HL-60 (cell line): ENCODE data around the gene TSPAN11.

Source experiments
- DNase-seq, 2 experiments: peaks; one replicate each; pipeline ENCODE4 v3.0.0-alpha.2; 2010 to 2020; ENCODE audit warnings: low read depth in 1 of 2, low spot score in 1 of 2
- H3K27ac ChIP-seq: fragments of 250-450 bp; sonication (Bioruptor Pico); replicated peaks from 2 replicates; pipeline ENCODE4 v1.5.1; 2020; ENCODE audit warnings: mild to moderate bottlenecking, moderate library complexity
- H3K27me3 ChIP-seq: fragments of 250-450 bp; sonication (Bioruptor Pico); 2 replicates; pipeline ENCODE4 v1.5.1; 2021; ENCODE audit warnings: mild to moderate bottlenecking, moderate library complexity; ENCODE audit not compliant: insufficient read depth, poor library complexity, severe bottlenecking
- H3K4me3 ChIP-seq: replicated peaks from 2 replicates; pipeline ENCODE4 v1.5.1; 2011; ENCODE audit warnings: mild to moderate bottlenecking, control low read depth, low read length; ENCODE audit not compliant: insufficient read depth
- CTCF ChIP-seq: IDR thresholded peaks from one replicate; pipeline ENCODE4 v1.5.1; 2011; ENCODE audit warnings: low read length, control low read depth, inconsistent platforms; ENCODE audit not compliant: insufficient read depth
- GABPA ChIP-seq: IDR thresholded peaks from 2 replicates; pipeline ENCODE4 v1.6.1; 2012; ENCODE audit warnings: low read depth
- POLR2AphosphoS5 ChIP-seq: IDR thresholded peaks from 2 replicates; pipeline ENCODE4 v1.6.1; 2012; ENCODE audit warnings: low read depth
- SPI1 ChIP-seq: IDR thresholded peaks from 2 replicates; pipeline ENCODE4 v1.6.1; 2012; ENCODE audit warnings: low read depth, mild to moderate bottlenecking, borderline replicate concordance
- TF ChIP-seq, protein P1 (sequence below): IDR thresholded peaks from 2 replicates; pipeline ENCODE4 v1.6.1; 2012; ENCODE audit warnings: low read depth; ENCODE audit not compliant: insufficient replicate concordance

Gene TSPAN11

GRCh38 chr12:30963709-30964564, 37.4 kb downstream of the TSPAN11 start:
- H3K27me3 ChIP-seq = no peaks in the 10 kb centered on the region
- H3K27ac ChIP-seq = no peak overlapping the region
- DNase-seq = no peak
- H3K4me3 ChIP-seq = no peak overlapping the region
- TF ChIP-seq GABPA (no peak), SPI1 (no peak), CTCF (no peak), POLR2AphosphoS5 (no peak)
- TF ChIP-seq, protein P1, sequence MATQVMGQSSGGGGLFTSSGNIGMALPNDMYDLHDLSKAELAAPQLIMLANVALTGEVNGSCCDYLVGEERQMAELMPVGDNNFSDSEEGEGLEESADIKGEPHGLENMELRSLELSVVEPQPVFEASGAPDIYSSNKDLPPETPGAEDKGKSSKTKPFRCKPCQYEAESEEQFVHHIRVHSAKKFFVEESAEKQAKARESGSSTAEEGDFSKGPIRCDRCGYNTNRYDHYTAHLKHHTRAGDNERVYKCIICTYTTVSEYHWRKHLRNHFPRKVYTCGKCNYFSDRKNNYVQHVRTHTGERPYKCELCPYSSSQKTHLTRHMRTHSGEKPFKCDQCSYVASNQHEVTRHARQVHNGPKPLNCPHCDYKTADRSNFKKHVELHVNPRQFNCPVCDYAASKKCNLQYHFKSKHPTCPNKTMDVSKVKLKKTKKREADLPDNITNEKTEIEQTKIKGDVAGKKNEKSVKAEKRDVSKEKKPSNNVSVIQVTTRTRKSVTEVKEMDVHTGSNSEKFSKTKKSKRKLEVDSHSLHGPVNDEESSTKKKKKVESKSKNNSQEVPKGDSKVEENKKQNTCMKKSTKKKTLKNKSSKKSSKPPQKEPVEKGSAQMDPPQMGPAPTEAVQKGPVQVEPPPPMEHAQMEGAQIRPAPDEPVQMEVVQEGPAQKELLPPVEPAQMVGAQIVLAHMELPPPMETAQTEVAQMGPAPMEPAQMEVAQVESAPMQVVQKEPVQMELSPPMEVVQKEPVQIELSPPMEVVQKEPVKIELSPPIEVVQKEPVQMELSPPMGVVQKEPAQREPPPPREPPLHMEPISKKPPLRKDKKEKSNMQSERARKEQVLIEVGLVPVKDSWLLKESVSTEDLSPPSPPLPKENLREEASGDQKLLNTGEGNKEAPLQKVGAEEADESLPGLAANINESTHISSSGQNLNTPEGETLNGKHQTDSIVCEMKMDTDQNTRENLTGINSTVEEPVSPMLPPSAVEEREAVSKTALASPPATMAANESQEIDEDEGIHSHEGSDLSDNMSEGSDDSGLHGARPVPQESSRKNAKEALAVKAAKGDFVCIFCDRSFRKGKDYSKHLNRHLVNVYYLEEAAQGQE = no peak

- Histone ChIP-seq H3K4me3 (no peak overlapping the region), H3K27me3 (no peaks in the 10 kb centered on the region), H3K27ac (no peak overlapping the region)
- no peak for TF ChIP-seq SPI1
- TF ChIP-seq POLR2AphosphoS5 = no peak
- TF ChIP-seq, protein P1 = no peak
- no peak for TF ChIP-seq GABPA
- no peak for TF ChIP-seq CTCF
- no peak for DNase-seq
Observed at GRCh38 chr12:30964896-30965612, 38.5 kb downstream of the TSPAN11 start.

DNA sequence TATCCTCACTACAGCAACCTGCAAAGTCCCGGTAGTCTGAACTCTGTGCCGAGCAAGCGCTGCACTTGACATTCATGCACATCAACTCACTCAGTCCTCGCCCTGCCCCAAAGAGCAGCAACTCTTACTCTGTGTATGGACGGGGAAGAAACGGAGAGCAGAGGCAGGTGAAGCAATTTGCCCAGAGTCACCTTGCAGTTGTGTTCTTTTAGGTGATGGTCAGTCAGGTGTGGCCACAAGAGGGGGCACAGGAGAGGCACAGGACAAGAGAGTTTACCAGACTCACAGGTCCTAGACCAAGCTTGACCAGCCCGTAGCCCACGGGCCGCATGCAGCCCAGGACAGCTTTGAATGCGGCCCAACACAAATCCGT, 39.1 kb downstream of the TSPAN11 start:
- no peak for DNase-seq
- TF ChIP-seq SPI1 = no peak
- no peak for TF ChIP-seq POLR2AphosphoS5
- TF ChIP-seq GABPA = no peak
- no peak for TF ChIP-seq CTCF
- TF ChIP-seq, protein P1 = no peak

More for the DNA sequence above, 39.1 kb downstream of the TSPAN11 start:
- Histone ChIP-seq H3K27me3 (no peaks in the 10 kb centered on the region), H3K4me3 (no peak overlapping the region), H3K27ac (no peak overlapping the region)
